Measurements from ENCODE around the gene PSMB11. TPM values are rescaled to one million over a fixed set of nuclear protein-coding genes. Genes with fewer than 3 reads are reported as not detected.
A peak's percentile ranks its signal among the peaks of the same experiment; 100 is the strongest.

Gene PSMB11
- total RNA-seq, 1 donor from 2014 or later = not detected

GRCh38 chr14:23043145-23043544 is 1.1 kb downstream of the PSMB11 start:
- Mint-ChIP-seq H3K4me1 (ENCODE audit: unreplicated experiment) (peaks cover 42% of the 10 kb centered on the region), H3K27ac (ENCODE audit: unreplicated experiment) (no peak overlapping the region), H3K4me3 (ENCODE audit: unreplicated experiment) (peak overlapping the region; percentile 40), H3K36me3 (ENCODE audit: low read depth, unreplicated experiment) (peaks cover 9% of the 10 kb centered on the region), H3K27me3 (ENCODE audit: unreplicated experiment) (peaks cover 12% of the 10 kb centered on the region), H3K9me3 (ENCODE audit: unreplicated experiment) (no peaks in the 10 kb centered on the region)
- TF ChIP-seq, protein P1, sequence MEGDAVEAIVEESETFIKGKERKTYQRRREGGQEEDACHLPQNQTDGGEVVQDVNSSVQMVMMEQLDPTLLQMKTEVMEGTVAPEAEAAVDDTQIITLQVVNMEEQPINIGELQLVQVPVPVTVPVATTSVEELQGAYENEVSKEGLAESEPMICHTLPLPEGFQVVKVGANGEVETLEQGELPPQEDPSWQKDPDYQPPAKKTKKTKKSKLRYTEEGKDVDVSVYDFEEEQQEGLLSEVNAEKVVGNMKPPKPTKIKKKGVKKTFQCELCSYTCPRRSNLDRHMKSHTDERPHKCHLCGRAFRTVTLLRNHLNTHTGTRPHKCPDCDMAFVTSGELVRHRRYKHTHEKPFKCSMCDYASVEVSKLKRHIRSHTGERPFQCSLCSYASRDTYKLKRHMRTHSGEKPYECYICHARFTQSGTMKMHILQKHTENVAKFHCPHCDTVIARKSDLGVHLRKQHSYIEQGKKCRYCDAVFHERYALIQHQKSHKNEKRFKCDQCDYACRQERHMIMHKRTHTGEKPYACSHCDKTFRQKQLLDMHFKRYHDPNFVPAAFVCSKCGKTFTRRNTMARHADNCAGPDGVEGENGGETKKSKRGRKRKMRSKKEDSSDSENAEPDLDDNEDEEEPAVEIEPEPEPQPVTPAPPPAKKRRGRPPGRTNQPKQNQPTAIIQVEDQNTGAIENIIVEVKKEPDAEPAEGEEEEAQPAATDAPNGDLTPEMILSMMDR (IDR thresholded peaks at IDR 0.05; ENCODE audit: unreplicated experiment) = no peak
- no peak for DNase-seq (ENCODE audit: low spot score)

DNA sequence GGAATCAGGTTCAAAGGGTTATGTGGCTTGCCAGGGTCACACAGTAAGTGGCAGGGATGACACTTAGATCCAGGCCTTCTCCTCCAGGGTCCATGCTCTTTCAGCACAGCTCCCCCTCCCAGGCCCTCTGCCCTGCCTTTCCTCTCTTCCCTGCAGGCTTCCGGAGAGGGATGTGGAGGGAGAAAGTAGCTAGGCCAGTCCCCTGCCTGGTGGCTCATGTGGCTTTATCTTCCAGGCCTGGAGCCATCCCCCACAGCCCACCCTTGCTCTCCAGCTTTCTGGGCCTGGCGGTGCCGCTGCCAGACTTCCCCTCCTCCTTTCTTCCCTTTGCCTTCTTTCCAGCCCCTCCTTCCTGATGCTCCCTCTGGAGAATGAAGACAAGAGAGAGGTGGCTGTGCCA is 1.7 kb downstream of the PSMB11 start:
- Mint-ChIP-seq H3K9me3 (ENCODE audit: unreplicated experiment) (no peaks in the 10 kb centered on the region), H3K36me3 (ENCODE audit: low read depth, unreplicated experiment) (peaks cover 9% of the 10 kb centered on the region), H3K4me3 (ENCODE audit: unreplicated experiment) (no peak overlapping the region), H3K27me3 (ENCODE audit: unreplicated experiment) (peaks cover 15% of the 10 kb centered on the region), H3K4me1 (ENCODE audit: unreplicated experiment) (peaks cover 42% of the 10 kb centered on the region), H3K27ac (ENCODE audit: unreplicated experiment) (no peak overlapping the region)
- TF ChIP-seq, protein P1 (IDR thresholded peaks at IDR 0.05; ENCODE audit: unreplicated experiment) = no peak
- DNase-seq (ENCODE audit: low spot score) = no peak

- peaks cover 15% of the 10 kb centered on the region for H3K27me3 Mint-ChIP-seq (ENCODE audit: unreplicated experiment)
- no peak for DNase-seq (ENCODE audit: low spot score)
- H3K4me3 Mint-ChIP-seq (ENCODE audit: unreplicated experiment) = peak overlapping the region; percentile 82
- H3K36me3 Mint-ChIP-seq (ENCODE audit: low read depth, unreplicated experiment) = peaks cover 10% of the 10 kb centered on the region
- peaks cover 42% of the 10 kb centered on the region for H3K4me1 Mint-ChIP-seq (ENCODE audit: unreplicated experiment)
- peak overlapping the region; percentile 64 for H3K27ac Mint-ChIP-seq (ENCODE audit: unreplicated experiment)
- TF ChIP-seq, protein P1 (IDR thresholded peaks at IDR 0.05; ENCODE audit: unreplicated experiment) = no peak
- no peaks in the 10 kb centered on the region for H3K9me3 Mint-ChIP-seq (ENCODE audit: unreplicated experiment)
These were observed 2.8 kb downstream of the PSMB11 start for GRCh38 chr14:23044840-23045239.

GRCh38 chr14:23045419-23046357 is 3.7 kb downstream of the PSMB11 start:
- TF ChIP-seq, protein P1 (IDR thresholded peaks at IDR 0.05; ENCODE audit: unreplicated experiment) = no peak
- peaks cover 17% of the 10 kb centered on the region for H3K36me3 Mint-ChIP-seq (ENCODE audit: low read depth, unreplicated experiment)
- no peak overlapping the region for H3K27ac Mint-ChIP-seq (ENCODE audit: unreplicated experiment)
- H3K9me3 Mint-ChIP-seq (ENCODE audit: unreplicated experiment) = no peaks in the 10 kb centered on the region
- H3K4me1 Mint-ChIP-seq (ENCODE audit: unreplicated experiment) = peaks cover 42% of the 10 kb centered on the region
- DNase-seq (ENCODE audit: low spot score) = no peak
- H3K27me3 Mint-ChIP-seq (ENCODE audit: unreplicated experiment) = peaks cover 15% of the 10 kb centered on the region
- H3K4me3 Mint-ChIP-seq (ENCODE audit: unreplicated experiment) = no peak overlapping the region

GRCh38 chr14:23047034-23047634 is 5.1 kb downstream of the PSMB11 start:
- H3K27me3 Mint-ChIP-seq (ENCODE audit: unreplicated experiment) = peaks cover 15% of the 10 kb centered on the region
- peak overlapping the region; percentile 92 for H3K27ac Mint-ChIP-seq (ENCODE audit: unreplicated experiment)
- H3K4me1 Mint-ChIP-seq (ENCODE audit: unreplicated experiment) = peaks cover 42% of the 10 kb centered on the region
- H3K4me3 Mint-ChIP-seq (ENCODE audit: unreplicated experiment) = peak overlapping the region; percentile 63
- H3K36me3 Mint-ChIP-seq (ENCODE audit: low read depth, unreplicated experiment) = peaks cover 17% of the 10 kb centered on the region
- no peaks in the 10 kb centered on the region for H3K9me3 Mint-ChIP-seq (ENCODE audit: unreplicated experiment)
- TF ChIP-seq, protein P1 (IDR thresholded peaks at IDR 0.05; ENCODE audit: unreplicated experiment) = no peak
- DNase-seq (ENCODE audit: low spot score) = no peak

All from endothelial cell (in vitro differentiated cells).